Keratinocyte (primary cell): ENCODE results near the gene ADAMTS15.

Source experiments
- EZH2 ChIP-seq: IDR thresholded peaks from one replicate; pipeline ENCODE4 v1.6.1; 2012; ENCODE audit warnings: inconsistent platforms, mild to moderate bottlenecking, low read length, moderate library complexity
- TF ChIP-seq, protein P1 (sequence below), 3 experiments: IDR thresholded peaks in 1 of 3; conservative IDR thresholded peaks in 1 of 3; optimal IDR thresholded peaks in 1 of 3; 2 replicates in 2 of 3; 3 replicates in 1 of 3; pipeline versions ENCODE3 to v1.5.1; 2011; ENCODE audit warnings: low read length in 3 of 3, mild to moderate bottlenecking in 3 of 3, moderate library complexity in 2 of 3, control low read depth in 1 of 3, inconsistent platforms in 1 of 3; ENCODE audit not compliant: insufficient read depth in 2 of 3; ENCODE audit errors: extremely low read depth in 1 of 3

DNA sequence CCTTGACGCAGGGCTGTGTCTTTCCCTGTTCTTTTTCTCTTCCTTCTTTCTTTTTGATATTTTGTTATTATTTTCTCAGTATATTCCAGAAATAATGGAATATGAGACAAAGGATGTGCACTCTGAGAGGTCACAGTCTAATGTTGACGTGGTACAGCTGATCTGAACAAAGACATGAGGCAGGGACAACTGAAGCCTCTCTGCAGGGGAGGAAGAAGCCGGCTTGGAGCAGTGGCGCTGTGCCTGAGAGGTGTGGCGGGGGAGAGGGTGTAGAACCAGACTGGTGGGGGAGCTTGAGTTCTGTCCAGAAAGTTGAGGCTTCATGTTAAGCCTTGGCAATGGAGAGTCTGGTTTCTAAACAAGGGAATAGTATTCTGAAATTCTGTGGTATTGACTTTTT is 34.7 kb downstream of the ADAMTS15 start:
- TF ChIP-seq EZH2, result no peak
- TF ChIP-seq, protein P1, sequence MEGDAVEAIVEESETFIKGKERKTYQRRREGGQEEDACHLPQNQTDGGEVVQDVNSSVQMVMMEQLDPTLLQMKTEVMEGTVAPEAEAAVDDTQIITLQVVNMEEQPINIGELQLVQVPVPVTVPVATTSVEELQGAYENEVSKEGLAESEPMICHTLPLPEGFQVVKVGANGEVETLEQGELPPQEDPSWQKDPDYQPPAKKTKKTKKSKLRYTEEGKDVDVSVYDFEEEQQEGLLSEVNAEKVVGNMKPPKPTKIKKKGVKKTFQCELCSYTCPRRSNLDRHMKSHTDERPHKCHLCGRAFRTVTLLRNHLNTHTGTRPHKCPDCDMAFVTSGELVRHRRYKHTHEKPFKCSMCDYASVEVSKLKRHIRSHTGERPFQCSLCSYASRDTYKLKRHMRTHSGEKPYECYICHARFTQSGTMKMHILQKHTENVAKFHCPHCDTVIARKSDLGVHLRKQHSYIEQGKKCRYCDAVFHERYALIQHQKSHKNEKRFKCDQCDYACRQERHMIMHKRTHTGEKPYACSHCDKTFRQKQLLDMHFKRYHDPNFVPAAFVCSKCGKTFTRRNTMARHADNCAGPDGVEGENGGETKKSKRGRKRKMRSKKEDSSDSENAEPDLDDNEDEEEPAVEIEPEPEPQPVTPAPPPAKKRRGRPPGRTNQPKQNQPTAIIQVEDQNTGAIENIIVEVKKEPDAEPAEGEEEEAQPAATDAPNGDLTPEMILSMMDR (optimal IDR thresholded peaks at IDR 0.05 in 1 of 3, IDR thresholded peaks at IDR 0.05 in 1 of 3, conservative IDR thresholded peaks at IDR 0.05 in 1 of 3; ENCODE audit: extremely low read depth in 1 of 3, insufficient read depth in 2 of 3, low read length in 3 of 3), result no peak
